GM18520 (cell line): Measurements from ENCODE around the gene GFI1B.
"Not testable (repeated sequence)": the region's sequence is repeated elsewhere in the genome, so short reads cannot be mapped to it uniquely, and the experiment has no call there.

ENCODE experiments used
- ATAC-seq: cut with Tn5 transposase; IDR thresholded peaks from one replicate; pipeline ENCODE4 v1.9.1; 2021; ENCODE audit not compliant: unreplicated experiment

Gene GFI1B

DNA sequence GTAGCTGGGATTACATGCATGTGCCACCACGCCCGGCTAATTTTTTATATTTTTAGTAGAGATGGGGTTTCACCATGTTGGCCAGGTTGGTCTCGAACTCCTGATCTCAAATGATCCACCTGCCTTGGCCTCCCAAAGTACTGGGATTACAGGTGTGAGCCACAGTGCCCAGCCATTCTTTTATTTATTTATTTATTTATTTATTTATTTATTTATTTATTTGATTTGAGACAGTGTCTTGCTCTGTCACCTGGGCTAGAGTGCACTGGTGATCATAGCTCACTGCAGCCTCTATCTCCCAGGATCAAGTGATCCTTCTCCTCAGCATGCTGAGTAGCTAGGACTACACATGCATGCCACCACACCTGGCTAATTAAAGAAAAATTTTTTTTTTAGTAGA is 10.6 kb upstream of the GFI1B start:
- ATAC-seq, result not testable (repeated sequence)

DNA sequence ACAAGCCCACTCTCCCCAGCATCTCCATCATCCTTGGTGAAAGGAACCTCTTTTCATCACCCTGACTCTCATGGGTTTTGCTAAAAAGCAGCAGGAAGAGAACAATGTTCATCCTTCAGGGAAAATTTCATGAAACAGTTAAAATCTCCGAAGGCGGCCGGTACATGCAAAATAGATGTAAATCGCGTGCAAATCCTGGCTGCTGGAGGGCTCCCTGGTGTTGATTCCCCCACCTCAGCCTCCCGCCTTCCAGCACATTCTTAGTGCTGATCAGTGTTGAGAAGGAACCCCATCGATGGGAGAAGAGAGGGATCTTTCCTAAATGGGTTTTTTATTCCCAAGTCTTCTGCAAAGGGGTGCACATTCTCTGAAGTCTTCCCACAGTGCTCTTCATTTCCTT is 8.7 kb upstream of the GFI1B start:
- ATAC-seq, result no peak

DNA sequence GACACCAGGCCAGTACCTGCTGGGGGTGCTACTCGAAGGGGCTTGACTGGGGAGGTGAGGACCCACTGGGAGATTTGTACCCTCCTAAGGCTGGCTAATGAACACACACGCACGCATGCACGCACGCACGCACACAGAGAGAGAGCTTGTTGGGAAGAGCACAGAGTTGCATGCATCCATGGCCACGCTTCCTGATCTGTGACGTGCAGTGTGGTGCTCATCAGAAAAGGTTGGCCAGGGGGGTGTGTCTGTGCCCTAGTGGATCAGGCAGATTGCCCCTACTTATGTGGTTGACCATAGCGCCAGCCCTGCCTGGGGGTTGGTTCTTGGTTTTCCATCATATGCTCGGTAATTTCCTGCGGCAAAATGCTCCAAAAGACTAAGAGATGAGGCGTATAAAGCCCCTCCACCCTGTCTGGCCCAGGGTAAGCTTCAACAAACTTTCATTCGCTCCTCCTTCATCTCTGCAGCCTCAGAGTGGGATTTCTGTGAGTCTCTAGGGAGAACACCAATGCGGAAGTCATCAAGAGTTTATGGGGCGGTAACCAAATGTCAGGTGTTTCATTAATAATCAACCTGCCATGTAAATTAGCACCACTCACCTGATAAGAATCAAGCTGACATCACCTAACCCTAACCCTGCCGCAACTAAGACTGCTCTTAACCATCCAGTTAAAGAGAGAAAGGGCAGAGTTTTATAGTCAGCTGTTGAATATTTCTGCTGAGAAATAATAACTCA is 8.0 kb upstream of the GFI1B start:
- ATAC-seq, result no peak

DNA sequence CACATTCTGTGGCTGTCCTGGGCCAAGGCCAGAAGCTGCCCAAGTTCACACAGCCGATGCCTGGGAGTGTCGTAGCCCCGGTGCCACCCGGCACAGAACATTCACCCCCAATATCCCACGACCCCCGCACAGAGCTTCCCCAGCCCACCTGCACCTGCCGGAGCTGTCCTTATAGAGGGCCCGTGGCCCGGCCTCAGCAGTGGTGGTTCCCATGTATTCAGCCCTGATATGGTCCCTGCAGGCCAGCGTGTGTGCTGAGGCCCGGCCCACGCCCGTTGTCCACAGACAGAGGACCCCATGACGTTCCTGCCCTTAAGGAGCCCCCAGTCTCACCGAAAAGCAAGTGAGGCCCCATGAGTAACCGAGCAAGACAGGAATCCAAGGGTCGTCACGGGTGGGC is 5.3 kb upstream of the GFI1B start:
- no peak for ATAC-seq

DNA sequence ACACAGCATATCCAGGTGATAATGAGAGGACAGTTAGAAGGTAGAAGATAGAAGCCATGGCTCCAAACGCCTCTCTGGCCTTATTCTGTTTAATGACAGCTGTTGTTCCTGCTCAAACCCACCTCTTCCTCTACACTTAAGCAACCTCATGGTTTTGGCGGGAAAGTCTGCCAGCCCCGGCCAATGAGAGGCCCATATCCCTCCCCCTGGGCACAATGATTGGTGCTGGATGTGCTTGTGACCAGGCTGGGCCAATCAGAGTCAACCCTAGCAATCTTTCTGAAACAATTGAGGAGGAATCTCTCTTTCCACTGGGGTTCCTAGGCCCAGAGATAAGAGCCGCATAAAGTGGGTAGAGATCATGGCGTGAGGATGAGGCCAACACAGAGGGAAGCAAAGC is 4.8 kb upstream of the GFI1B start:
- no peak for ATAC-seq

DNA sequence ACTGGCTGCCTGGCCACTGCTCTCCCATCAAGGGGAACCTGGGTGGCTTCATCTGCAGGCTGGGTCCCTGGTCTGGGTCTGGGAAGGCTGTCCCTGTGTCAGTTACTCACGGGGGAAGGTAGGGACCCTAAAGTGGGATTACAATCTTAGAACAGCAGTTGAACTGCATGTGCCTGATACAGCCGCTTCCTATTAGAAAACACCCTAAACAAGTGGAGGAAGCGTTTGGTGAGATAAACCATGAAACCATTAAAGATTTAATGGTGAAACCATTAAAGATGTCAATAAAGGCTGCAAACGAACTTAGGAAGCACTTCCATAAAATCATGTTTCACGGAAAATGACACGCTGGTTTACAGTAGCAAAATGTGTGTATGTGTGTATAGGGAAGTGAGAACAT is 2.5 kb upstream of the GFI1B start:
- no peak for ATAC-seq

DNA sequence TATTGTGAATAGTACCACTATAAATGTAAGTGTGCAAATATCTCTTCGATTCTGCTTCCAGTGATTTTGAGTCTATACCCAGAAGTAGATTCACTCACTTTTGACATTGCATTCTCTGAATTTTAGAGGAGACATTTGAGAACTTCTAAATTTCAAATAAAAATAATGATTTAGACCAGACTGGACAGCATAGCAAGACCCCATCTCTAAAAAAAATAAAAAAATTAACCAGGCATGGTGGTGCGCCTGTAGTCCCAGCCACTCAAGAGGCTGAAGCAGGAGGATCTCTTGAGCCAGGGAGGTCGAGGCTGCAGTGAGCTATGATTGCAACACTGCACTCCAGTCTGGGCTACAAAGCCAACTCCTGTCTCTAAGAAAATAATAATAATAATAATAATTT is 1.9 kb upstream of the GFI1B start:
- ATAC-seq, result no peak

DNA sequence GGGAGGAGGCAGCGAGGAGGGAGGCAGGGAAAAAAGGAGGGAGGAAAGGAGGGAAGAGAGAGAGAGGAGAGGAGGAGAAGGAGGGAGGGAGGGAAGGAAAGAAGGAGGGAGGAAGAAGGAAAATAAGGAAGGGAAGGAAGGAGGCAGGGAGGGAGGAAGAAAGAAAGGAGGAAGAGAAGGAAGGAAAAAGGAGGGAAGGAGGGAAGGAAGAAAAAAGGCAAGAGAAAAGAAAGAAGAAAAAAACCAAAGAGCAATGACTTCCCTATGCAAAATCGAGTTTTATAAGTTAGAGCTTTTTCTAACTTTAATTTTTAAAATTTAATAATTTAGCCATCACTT is 413 bp upstream of the GFI1B start:
- no peak for ATAC-seq

DNA sequence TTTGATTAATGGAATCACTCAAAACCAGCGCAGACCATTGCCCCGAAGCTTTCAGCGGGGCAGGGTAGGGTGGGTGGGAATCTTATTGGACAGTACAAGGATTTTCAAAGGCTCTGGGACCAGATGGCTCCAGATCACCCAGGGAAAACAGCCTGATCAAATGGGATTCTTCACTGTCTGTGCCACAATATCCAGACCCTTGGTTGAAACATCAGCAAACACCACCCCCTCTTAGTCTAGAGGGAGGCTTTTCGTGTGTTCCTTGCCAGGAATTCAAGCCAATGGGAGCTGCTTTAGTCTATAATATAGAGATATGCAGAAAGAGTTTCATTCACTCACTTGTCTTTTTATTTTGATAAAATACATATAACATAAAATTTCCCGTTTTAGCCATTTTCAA is 1.7 kb downstream of the GFI1B start:
- ATAC-seq, result no peak

DNA sequence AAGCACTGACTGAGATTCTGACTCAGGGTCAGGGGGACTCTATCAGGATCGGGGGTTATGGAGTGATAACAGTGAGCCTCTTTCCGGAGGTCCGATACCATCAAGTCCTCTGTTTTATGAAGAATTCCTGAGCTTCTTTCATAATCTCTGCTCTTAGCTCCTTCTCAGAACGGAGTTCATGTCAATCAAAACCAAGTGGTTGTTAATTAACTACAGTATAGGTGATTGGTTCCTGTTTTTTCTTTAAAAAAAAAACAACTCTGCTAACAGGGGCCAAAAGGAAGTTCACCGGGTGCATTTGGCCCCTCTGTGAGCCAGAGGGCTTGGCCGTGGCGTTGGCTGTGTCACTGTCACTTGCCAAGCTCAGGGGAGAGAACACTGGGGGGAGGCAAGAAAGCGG is 4.0 kb downstream of the GFI1B start:
- no peak for ATAC-seq

DNA sequence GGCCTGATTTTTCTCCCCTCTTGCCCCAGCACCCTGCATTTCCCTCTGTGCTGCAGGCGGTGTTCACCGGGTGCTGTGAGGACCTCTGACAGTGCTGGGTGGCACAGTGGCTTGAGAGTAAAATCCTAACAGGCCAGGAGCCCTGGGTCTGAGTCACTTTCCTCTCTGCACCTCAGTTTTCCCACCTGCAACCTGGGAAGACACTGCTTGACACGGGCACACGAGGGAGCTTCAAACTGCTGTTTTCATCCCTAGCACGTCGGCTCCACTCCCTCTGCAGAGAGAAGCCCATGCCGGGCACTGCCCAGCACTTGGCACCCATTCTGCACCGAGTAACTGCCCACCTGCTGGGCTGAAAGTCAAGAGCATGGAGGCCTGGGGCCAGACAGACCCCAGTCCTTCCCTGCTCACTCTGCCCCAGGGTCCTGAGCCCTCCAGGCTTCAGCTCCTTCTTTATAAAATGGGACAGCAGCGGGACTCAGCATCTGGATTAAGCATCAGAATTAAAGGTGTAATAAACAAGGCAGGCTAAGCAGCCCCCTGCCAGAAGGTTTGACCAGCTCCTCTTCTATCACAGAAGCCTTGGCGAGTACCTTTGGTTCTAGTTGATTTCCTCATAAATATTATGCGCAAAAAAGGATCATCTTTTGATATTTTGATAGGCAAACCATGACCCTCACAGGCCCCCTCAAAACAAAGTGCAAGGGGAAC is 5.2 kb downstream of the GFI1B start:
- ATAC-seq, result no peak

DNA sequence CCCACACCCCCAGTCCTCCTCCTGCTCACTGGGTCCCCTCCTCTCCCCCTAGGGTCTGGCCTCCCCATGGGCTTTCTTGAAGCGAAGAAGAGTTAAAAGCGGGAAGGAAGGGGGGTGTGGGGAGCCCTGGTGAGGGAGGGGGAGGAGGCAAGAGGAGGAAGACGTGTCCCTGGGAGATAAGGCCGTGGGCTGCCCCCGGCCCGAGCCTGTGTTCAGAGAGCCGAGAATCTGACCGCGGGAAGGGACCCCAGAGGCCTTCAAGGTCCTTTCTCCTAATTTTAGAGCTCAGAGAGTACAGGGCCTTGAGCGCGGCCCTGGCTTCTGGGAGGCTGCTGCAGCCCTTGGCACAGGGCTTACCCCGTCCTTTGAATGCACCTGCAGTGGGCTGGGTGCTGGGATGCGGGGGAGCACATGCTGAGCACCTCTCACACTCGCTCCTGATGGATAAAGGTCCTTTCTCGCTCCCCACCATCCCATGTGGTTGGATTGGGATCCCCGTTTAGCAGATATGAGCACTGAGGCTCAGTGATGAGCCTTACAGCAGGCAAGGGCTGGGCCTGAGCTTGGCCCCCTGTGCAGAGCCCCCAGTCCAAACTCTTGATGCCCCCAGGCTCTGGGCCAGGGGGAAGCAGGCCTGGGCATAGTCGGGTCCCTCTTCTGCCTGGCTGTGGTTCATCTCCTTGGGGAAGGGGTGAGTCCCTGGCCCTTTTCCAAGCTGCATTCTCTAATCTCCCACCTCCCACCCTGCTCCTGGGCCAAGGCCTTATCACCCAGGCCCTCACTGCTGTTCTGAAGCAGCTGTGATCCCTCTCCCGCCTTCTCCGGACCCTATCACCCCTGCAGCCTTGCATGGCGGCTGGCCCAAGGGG is 5.9 kb downstream of the GFI1B start:
- no peak for ATAC-seq

DNA sequence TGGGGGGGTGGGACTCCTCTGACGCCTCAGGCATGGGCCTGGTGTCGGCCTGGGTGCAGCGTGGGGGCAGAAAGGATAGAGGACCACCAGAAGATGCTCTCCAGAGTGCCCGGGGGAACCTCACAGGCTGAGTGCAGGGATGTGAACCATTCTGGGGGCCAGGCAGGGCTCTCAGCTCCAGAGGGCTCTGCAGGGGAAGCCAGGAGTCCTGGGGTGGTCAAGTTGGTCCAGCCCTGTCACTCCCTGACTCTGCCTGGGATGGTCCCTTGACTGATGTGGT is 6.5 kb downstream of the GFI1B start:
- no peak for ATAC-seq

DNA sequence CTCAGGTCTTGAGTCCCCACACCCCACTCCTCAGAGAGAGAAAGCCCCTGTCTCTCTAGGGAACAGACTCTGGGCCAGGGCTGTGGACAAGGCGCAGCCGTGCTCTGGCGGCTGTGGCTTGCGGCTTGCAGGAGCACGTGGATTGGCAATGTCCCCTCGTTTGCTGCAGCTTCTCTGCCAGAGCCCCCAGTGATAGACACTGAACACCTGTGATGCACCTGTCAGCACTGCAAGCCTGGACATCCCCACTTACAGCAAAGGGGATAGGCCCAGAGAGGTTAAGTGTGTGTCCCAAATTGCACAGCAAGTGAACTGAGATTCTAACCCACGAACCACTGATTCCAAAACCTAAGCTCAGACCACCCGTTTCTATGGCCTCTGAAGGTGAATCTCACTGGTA is 7.0 kb downstream of the GFI1B start:
- ATAC-seq, result no peak

DNA sequence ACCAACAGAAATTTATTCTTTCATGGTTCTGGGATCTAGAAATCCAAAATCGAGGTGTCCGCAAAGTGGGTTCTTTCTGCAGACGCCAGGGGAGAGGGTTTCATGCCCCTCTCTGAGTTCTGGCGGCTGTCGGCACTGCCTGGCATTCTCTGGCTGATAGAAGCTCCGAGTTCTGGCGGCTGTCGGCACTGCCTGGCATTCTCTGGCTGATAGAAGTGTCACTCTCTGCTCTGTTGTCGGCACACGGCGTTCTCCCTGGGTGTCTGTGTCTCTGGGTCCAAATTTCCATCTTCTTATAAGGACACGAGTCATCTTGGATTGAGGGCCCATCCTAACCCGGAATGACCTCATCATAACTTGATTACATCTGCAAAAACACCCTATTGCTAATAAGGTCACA is 7.6 kb downstream of the GFI1B start:
- ATAC-seq, result no peak

DNA sequence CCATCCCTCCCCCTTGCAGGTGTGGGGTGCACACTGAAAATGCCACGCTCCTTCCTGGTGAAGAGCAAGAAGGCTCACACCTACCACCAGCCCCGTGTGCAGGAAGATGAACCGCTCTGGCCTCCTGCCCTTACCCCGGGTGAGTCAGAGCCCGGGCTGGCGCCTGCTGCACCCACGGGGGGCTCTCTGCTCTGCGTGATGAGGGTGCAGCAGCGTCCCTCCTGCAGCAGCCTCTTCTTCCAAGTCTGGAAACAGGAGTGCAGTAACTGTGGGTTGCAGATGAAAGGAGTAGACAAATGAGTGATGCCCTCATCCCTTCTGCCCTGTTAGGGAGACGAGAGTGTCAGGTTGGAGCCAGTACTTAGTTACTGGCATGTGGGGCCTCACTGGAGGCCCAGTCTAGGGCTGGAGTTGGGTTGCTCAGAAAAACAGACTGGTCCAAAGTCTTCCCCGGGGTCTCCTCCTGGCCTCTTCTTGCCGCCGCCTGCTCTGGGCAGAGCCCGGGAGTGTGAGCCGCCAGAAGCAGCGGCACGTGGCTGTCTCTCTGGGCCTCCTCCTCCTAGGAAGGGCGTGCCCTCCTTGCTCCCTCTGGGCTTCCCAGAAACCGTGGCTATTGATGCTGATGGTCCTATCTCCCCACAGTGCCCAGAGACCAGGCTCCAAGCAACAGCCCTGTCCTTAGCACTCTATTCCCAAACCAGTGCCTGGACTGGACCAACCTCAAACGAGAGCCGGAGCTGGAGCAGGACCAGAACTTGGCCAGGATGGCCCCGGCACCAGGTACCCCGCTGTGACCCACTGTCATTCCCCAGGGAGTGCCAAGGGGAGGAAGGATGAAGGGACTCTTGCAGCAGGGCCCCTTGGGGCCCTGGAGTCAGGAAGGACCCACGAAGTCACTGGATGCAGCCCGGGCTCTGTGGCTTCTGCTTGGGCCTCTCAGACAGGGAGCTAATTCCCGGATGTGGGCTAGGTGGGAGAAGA is 8.4 kb downstream of the GFI1B start:
- ATAC-seq, result no peak

DNA sequence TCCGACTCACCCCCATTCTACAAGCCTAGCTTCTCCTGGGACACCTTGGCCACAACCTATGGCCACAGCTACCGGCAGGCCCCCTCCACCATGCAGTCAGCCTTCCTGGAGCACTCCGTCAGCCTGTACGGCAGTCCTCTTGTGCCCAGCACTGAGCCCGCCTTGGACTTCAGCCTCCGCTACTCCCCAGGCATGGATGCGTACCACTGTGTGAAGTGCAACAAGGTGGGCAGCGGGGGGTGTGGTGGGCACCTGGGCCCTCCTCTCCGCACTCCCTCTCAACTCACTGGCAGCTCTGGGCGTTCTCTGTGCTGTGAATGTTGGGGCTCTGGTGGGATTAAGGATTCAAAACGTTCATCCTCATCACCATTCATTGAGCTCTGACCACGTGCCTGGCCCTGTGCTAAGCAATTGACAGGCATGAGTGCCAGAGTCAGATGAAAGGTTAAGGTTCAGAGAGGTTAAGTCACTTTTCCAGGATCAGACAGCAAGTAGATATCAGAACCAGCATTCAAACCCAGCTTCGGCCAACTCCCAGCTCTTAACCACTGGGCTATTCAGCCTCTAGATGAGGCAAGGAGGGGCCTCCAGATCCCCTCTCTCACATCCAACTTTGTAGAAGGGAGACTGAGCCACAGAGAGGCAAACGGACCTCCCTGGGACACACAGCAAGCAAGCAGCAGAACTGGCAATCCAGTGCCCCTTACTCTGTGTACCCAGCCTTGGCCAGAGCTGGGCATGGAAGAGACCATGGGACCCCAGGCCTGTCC is 9.9 kb downstream of the GFI1B start:
- ATAC-seq, result no peak

DNA sequence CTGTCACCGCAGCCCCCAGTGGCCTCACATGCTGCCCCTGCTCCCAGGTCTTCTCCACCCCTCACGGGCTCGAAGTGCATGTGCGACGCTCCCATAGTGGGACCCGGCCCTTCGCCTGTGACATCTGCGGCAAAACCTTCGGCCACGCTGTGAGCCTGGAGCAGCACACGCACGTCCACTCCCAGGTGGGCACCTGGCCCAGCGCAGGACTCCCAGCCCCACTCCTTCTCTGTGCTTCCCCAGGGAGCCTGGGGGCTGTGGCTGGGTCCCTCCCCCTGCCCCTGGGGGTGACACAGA is 10.5 kb downstream of the GFI1B start:
- ATAC-seq, result no peak

DNA sequence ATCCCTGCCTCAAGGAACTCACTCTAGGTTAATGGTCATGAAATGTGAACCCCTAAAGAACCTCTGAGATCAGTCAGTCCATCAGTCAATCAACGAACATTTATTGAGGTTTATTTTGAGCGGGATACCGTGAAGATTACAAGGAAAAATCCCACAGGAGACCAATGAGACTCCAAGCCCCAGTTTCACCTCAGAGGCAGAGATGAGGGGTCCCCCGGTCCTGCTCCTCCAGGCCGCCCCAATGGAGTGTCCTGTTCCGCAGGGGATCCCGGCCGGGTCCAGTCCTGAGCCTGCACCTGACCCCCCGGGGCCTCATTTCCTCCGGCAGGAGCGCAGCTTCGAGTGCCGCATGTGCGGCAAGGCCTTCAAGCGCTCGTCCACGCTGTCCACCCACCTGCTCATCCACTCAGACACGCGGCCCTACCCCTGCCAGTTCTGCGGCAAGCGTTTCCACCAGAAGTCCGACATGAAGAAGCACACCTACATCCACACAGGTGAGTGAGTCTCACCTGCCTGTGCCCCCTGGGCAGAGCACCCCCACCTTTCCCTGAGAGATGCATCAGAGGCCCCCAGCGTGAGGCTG is 11.0 kb downstream of the GFI1B start:
- no peak for ATAC-seq

DNA sequence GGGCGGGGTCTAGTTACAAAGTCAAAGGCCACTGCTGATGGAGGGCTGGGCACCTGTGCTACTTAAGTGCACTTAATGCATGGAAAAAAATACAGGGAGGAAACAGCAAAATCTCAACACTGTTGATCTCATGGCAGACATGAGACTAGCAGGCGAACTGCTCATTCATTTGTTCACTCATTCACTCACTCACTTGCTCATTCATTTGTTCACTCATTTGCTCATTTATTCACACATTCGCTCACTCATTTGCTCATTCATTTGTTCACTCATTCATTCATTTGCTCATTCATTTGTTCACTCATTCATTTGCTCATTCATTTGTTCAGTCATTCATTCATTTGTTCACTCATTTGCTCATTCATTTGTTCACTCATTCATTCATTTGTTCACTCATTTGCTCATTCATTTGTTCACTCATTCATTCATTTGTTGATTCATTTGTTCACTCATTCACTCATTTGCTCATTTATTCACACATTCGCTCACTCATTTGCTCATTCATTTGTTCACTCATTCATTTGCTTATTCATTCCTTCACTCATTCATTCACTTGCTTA is 11.6 kb downstream of the GFI1B start:
- not testable (repeated sequence) for ATAC-seq
